ENCODE data around the gene SEC61A2. TPM values are rescaled to one million over a fixed set of nuclear protein-coding genes. Genes with fewer than 3 reads are reported as not detected.
A peak's percentile ranks its signal among the peaks of the same experiment; 100 is the strongest.

Gene SEC61A2
- polyA plus RNA-seq, 3 donors: 0.30 to 3.4 (median 0.98) TPM

- H3K4me3 ChIP-seq (replicated peaks in 1 of 3; ENCODE audit: low read depth in 2 of 3, low read length in 3 of 3): no peak overlapping the region
- no peaks in the 10 kb centered on the region for H3K9me3 Mint-ChIP-seq
- H3K4me3 Mint-ChIP-seq: no peak overlapping the region
These were observed 48.2 kb downstream of the SEC61A2 start for GRCh38 chr10:12177642-12178041.

GRCh38 chr10:12179606-12180170 lies 50.2 kb downstream of the SEC61A2 start:
- no CpG with 5 or more reads among the region's 4 CpGs for WGBS (ENCODE audit: insufficient coverage)
- no peak overlapping the region for H3K27ac Mint-ChIP-seq

More at GRCh38 chr10:12177642-12178041, 48.2 kb downstream of the SEC61A2 start:
- Histone ChIP-seq H3K79me2 (ENCODE audit: insufficient read depth, low read length) (no peaks in the 10 kb centered on the region), H3K4me2 (replicated peaks; ENCODE audit: extremely low read depth, low read length, poor library complexity, severe bottlenecking) (no peak overlapping the region), H3K27ac (ENCODE audit: low read depth in 1 of 2, low read length in 2 of 2) (no peak overlapping the region), H2AFZ (ENCODE audit: insufficient read depth, low read depth, low read length, poor library complexity, severe bottlenecking) (no peak overlapping the region), H3K4me1 (ENCODE audit: control insufficient read depth in 1 of 2, insufficient read depth in 2 of 2, low read length in 2 of 2) (peaks cover 28 to 31% of the 10 kb centered on the region in 2 donors), H3K9me3 (replicated peaks in 1 of 2; ENCODE audit: control insufficient read depth in 1 of 2, insufficient read depth in 1 of 2, low read length in 2 of 2) (no peaks in the 10 kb centered on the region), H3K27me3 (ENCODE audit: control insufficient read depth in 2 of 2, insufficient read depth in 2 of 2, low read length in 2 of 2) (no peaks in the 10 kb centered on the region), H4K20me1 (ENCODE audit: insufficient read depth, low read length) (peaks cover 32% of the 10 kb centered on the region), H3K9ac (ENCODE audit: insufficient read depth, low read length, poor library complexity, severe bottlenecking) (no peak overlapping the region), H3K36me3 (replicated peaks in 1 of 2; ENCODE audit: control insufficient read depth in 1 of 2, insufficient read depth in 2 of 2, low read length in 2 of 2) (peaks cover 35 to 60% of the 10 kb centered on the region in 2 donors)
- H3K27ac Mint-ChIP-seq: peak overlapping the region in 1 of 7 donors; percentile 10
- no peak for DNase-seq
- 100% methylated on average over 6 of the region's 9 CpGs for WGBS (ENCODE audit: insufficient coverage)
- TF ChIP-seq CTCF (IDR thresholded peaks at IDR 0.05): no peak
- intact Hi-C loops (cut with micrococcal nuclease): no loop called here
- H3K4me1 Mint-ChIP-seq: peaks cover 43% of the 10 kb centered on the region
- peaks cover 0 to 12% (median 2%) of the 10 kb centered on the region in 3 donors for H3K27me3 Mint-ChIP-seq (ENCODE audit: low read depth in 3 of 3)
- H3K36me3 Mint-ChIP-seq: peaks cover 55 to 77% of the 10 kb centered on the region in 2 donors

More at GRCh38 chr10:12179606-12180170, 50.2 kb downstream of the SEC61A2 start:
- Mint-ChIP-seq H3K36me3 (peaks cover 47 to 69% of the 10 kb centered on the region in 2 donors), H3K9me3 (no peaks in the 10 kb centered on the region), H3K4me3 (no peak overlapping the region), H3K4me1 (peaks cover 43% of the 10 kb centered on the region), H3K27me3 (ENCODE audit: low read depth in 3 of 3) (peaks cover 0 to 12% (median 2%) of the 10 kb centered on the region in 3 donors)
- peaks cover 32% of the 10 kb centered on the region for H4K20me1 ChIP-seq (ENCODE audit: insufficient read depth, low read length)
- intact Hi-C loops (cut with micrococcal nuclease): no loop called here
- no peaks in the 10 kb centered on the region for H3K79me2 ChIP-seq (ENCODE audit: insufficient read depth, low read length)
- H3K9ac ChIP-seq (ENCODE audit: insufficient read depth, low read length, poor library complexity, severe bottlenecking): no peak overlapping the region
- no peak overlapping the region for H3K4me2 ChIP-seq (replicated peaks; ENCODE audit: extremely low read depth, low read length, poor library complexity, severe bottlenecking)
- no peak overlapping the region for H3K4me3 ChIP-seq (replicated peaks in 1 of 3; ENCODE audit: low read depth in 2 of 3, low read length in 3 of 3)
- H3K27ac ChIP-seq (ENCODE audit: low read depth in 1 of 2, low read length in 2 of 2): no peak overlapping the region
- DNase-seq: no peak
- no peak overlapping the region for H2AFZ ChIP-seq (ENCODE audit: insufficient read depth, low read depth, low read length, poor library complexity, severe bottlenecking)
- H3K27me3 ChIP-seq (ENCODE audit: control insufficient read depth in 2 of 2, insufficient read depth in 2 of 2, low read length in 2 of 2): no peaks in the 10 kb centered on the region
- no peak for TF ChIP-seq CTCF (IDR thresholded peaks at IDR 0.05)
- peaks cover 26 to 52% of the 10 kb centered on the region in 2 donors for H3K36me3 ChIP-seq (replicated peaks in 1 of 2; ENCODE audit: control insufficient read depth in 1 of 2, insufficient read depth in 2 of 2, low read length in 2 of 2)
- H3K9me3 ChIP-seq (replicated peaks in 1 of 2; ENCODE audit: control insufficient read depth in 1 of 2, insufficient read depth in 1 of 2, low read length in 2 of 2): no peaks in the 10 kb centered on the region
- H3K4me1 ChIP-seq (ENCODE audit: control insufficient read depth in 1 of 2, insufficient read depth in 2 of 2, low read length in 2 of 2): peaks cover 28 to 31% of the 10 kb centered on the region in 2 donors

Data from CD14-positive monocyte (primary cell).